ENCODE measurements around the gene C9orf57. TPM values are rescaled to one million over a fixed set of nuclear protein-coding genes. Genes with fewer than 3 reads are reported as not detected.

The C9orf57 gene
- total RNA-seq, 4 donors from 2014 or later, result not detected

DNA sequence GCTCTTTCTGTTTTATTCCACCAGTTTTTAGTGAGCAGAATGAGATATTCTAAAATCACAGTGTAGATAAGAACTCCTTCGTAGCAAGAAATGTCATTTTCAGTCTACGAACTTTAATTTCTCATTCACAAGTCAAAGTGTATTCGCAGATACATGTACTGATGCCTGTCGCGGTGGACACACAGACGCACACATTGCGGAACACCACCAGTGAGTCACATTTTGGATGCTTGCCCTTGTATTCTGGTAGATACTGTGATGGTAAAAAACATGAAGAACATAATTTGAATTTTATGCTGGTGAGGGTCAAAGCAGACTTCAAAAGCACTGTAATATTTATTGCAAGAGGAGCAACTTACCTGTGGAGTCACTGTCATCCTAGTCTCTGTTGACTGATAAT, 4.7 kb upstream of the C9orf57 start:
- no peak overlapping the region for H3K27ac ChIP-seq
- no peak for DNase-seq
- no peaks in the 10 kb centered on the region for H3K36me3 ChIP-seq
- no peaks in the 10 kb centered on the region for H3K27me3 ChIP-seq
- H3K4me3 ChIP-seq, result no peak overlapping the region
- H3K9me3 ChIP-seq, result no peaks in the 10 kb centered on the region
- intact Hi-C loops (cut with DNase I; ENCODE audit: low total_unique reads), result no loop called here
- TF ChIP-seq POLR2A (IDR thresholded peaks at IDR 0.05), result no peak
- TF ChIP-seq, protein P1, sequence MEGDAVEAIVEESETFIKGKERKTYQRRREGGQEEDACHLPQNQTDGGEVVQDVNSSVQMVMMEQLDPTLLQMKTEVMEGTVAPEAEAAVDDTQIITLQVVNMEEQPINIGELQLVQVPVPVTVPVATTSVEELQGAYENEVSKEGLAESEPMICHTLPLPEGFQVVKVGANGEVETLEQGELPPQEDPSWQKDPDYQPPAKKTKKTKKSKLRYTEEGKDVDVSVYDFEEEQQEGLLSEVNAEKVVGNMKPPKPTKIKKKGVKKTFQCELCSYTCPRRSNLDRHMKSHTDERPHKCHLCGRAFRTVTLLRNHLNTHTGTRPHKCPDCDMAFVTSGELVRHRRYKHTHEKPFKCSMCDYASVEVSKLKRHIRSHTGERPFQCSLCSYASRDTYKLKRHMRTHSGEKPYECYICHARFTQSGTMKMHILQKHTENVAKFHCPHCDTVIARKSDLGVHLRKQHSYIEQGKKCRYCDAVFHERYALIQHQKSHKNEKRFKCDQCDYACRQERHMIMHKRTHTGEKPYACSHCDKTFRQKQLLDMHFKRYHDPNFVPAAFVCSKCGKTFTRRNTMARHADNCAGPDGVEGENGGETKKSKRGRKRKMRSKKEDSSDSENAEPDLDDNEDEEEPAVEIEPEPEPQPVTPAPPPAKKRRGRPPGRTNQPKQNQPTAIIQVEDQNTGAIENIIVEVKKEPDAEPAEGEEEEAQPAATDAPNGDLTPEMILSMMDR (IDR thresholded peaks at IDR 0.05), result no peak
- H3K4me1 ChIP-seq, result no peaks in the 10 kb centered on the region

- intact Hi-C loops (cut with DNase I; ENCODE audit: low total_unique reads), result no loop called here
- TF ChIP-seq, protein P1 (IDR thresholded peaks at IDR 0.05), result no peak
- TF ChIP-seq POLR2A (IDR thresholded peaks at IDR 0.05), result no peak
- no peak overlapping the region for H3K27ac ChIP-seq
- H3K4me1 ChIP-seq, result no peaks in the 10 kb centered on the region
- no peaks in the 10 kb centered on the region for H3K27me3 ChIP-seq
- H3K36me3 ChIP-seq, result no peaks in the 10 kb centered on the region
- DNase-seq, result no peak
- H3K9me3 ChIP-seq, result no peaks in the 10 kb centered on the region
- H3K4me3 ChIP-seq, result no peak overlapping the region
These were observed 8.3 kb downstream of the C9orf57 start for GRCh38 chr9:72052122-72052521.

GRCh38 chr9:72048850-72049249, 11.6 kb downstream of the C9orf57 start:
- H3K4me1 ChIP-seq, result no peaks in the 10 kb centered on the region
- TF ChIP-seq, protein P1 (IDR thresholded peaks at IDR 0.05), result no peak
- TF ChIP-seq POLR2A (IDR thresholded peaks at IDR 0.05), result no peak
- intact Hi-C loops (cut with DNase I; ENCODE audit: low total_unique reads), result no loop called here
- DNase-seq, result no peak
- no peak overlapping the region for H3K4me3 ChIP-seq
- H3K9me3 ChIP-seq, result no peaks in the 10 kb centered on the region
- H3K36me3 ChIP-seq, result no peaks in the 10 kb centered on the region
- no peaks in the 10 kb centered on the region for H3K27me3 ChIP-seq
- H3K27ac ChIP-seq, result no peak overlapping the region

DNA sequence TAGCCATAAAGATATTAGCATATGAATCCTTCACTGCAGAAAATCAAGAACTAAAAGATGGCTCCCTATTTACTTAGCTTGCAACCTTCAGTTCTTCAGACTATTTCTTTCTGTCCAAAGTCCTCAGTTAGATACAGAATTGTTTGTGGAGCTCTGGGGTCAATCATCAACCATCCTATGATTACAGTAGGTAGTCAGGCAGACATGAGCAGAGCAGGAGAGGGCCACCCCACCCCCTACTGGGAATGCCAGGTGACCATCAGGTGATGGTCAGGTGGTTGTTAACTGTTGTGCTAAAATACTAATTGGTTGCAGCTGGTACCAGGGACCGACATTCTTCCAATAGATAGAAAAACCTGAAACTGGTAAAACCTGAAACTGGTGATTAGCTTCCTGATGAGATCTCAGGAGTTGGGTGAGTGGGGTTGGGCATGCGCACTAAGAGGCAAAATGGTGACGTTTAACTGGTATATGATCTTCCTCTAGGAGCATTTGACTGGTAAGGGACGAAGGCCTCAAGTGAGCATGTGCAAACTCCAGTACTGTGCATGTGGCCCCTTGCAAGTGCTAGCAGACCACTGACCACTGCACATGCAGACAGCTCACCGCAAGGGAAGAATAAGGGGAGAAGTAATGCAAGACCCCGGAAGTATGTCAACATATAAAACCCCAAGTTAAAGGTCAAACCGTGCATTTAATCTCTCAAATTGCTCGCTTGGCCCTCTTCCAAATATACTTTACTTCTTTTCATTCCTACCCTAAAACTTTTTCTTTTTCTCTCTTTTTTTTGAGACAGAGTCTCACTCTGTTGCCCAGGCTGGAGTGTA, 13.6 kb downstream of the C9orf57 start:
- intact Hi-C loops (cut with DNase I; ENCODE audit: low total_unique reads), result no loop called here
- Histone ChIP-seq H3K4me1 (no peaks in the 10 kb centered on the region), H3K36me3 (no peaks in the 10 kb centered on the region), H3K9me3 (no peaks in the 10 kb centered on the region), H3K4me3 (no peak overlapping the region), H3K27me3 (no peaks in the 10 kb centered on the region), H3K27ac (no peak overlapping the region)
- TF ChIP-seq, protein P1 (IDR thresholded peaks at IDR 0.05), result no peak
- TF ChIP-seq POLR2A (IDR thresholded peaks at IDR 0.05), result no peak
- DNase-seq, result no peak

DNA sequence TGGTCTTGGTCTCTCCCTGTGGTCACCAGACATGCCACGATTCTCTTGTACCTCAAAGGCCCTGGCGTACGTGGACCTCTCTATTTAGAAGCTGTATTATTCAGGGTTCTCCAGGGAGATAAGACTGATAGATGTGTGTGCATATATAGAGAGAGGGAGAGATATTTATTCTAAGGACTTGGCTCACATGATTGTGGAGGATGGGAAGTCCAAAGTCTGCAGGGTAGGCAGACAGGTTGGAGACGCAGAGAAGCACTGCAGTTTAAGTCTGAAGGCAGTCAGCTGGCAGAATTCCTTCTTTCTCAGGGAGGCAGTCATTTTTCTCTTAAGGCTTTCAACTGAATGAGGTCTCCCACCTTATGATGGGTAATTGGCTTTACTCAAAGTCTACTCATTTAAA, 16.3 kb downstream of the C9orf57 start:
- no peaks in the 10 kb centered on the region for H3K9me3 ChIP-seq
- H3K27me3 ChIP-seq, result no peaks in the 10 kb centered on the region
- no peak for TF ChIP-seq POLR2A (IDR thresholded peaks at IDR 0.05)
- TF ChIP-seq, protein P1 (IDR thresholded peaks at IDR 0.05), result no peak
- no peaks in the 10 kb centered on the region for H3K4me1 ChIP-seq
- no peak overlapping the region for H3K27ac ChIP-seq
- H3K36me3 ChIP-seq, result no peaks in the 10 kb centered on the region
- intact Hi-C loops (cut with DNase I; ENCODE audit: low total_unique reads), result no loop called here
- H3K4me3 ChIP-seq, result no peak overlapping the region
- DNase-seq, result no peak

Measured in uterus (tissue), 4 donors.